ENCODE measurements around the gene SEC14L5. TPM values are rescaled to one million over a fixed set of nuclear protein-coding genes. Genes with fewer than 3 reads are reported as not detected.

The SEC14L5 gene
- polyA plus RNA-seq, 4 donors: 0.14 to 0.30 (median 0.17) TPM

DNA sequence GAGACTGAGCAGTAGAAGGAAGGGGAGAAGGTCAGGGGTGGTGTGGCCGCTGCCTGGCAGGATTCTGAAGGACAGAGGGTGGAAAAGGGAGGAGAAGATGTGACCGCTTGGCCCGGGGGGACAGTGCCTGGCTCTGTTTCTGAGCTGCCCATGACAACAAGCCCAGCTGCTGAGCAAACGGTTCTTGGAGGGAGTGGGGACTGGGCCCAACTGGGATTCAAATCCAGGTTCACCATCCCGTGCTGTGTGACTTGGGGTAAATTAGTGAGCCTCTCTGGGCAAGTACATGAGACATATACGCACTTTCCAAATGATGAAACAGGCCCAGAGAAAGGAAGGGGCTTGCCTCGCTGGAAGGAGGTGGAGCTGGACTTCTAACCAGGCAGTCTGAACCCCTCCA lies 23.3 kb downstream of the SEC14L5 start:
- no peak for DNase-seq (ENCODE audit: low read depth in 4 of 4, low spot score in 2 of 4)

DNA sequence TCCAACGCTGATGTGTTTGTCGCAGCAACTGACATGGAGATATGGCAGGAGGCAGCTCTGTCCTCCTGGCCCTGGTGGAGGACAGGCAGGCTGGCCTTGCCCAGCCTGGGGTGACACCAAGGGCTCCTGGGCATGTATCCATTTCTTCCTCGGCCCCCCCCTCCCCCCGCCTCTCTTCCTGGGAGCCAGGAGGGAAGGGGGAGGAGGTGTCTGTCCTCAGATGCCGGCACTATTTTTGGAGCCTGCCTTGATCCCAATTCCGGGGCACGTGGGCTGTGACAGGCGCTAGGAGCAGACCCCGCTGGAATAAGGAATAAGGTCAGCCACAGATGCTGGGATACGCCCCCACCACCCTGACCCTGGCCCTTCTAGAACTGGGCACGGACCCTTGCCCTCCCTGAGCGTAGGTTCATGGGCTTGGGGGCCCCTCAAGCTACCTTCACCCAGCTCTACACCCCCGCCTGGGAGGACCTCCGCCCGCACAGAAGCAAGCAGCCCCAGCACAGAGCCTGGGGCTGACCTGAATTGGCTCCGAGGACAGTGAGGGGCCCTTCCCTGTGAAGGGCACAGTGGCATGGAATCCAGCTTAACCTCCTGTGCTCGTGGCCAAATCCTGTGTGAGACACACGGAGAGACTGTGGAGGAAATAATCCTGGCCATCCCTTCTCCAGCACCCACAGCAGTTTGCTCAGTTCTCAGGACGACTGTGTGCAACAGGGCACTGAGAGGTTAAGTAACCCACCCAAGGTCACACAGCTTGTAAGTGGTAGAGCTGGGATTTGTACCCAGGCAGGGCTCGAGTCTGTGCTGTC lies 24.1 kb downstream of the SEC14L5 start:
- no peak for DNase-seq (ENCODE audit: low read depth in 4 of 4, low spot score in 2 of 4)

- DNase-seq (ENCODE audit: low read depth in 4 of 4, low spot score in 2 of 4): no peak
Observed at GRCh38 chr16:4984174-4984990, 26.3 kb downstream of the SEC14L5 start.

DNA sequence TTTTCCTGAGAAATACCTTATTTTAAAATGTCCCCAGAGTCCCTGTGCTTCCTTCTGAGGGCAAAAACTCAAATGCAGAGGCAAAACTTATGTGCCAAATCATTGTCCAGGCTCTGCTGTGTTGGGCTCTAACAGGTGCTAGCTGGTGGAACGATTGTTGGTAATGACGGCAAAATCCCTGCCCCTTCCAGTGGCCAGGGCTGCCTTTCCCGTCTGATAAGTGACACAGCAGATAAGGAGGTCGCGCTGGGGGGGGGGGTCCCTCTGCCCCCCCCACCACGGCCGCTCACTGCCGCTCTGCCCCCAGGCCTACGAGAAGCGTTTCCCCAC lies 29.1 kb downstream of the SEC14L5 start:
- DNase-seq (ENCODE audit: low read depth in 4 of 4, low spot score in 2 of 4): no peak

DNA sequence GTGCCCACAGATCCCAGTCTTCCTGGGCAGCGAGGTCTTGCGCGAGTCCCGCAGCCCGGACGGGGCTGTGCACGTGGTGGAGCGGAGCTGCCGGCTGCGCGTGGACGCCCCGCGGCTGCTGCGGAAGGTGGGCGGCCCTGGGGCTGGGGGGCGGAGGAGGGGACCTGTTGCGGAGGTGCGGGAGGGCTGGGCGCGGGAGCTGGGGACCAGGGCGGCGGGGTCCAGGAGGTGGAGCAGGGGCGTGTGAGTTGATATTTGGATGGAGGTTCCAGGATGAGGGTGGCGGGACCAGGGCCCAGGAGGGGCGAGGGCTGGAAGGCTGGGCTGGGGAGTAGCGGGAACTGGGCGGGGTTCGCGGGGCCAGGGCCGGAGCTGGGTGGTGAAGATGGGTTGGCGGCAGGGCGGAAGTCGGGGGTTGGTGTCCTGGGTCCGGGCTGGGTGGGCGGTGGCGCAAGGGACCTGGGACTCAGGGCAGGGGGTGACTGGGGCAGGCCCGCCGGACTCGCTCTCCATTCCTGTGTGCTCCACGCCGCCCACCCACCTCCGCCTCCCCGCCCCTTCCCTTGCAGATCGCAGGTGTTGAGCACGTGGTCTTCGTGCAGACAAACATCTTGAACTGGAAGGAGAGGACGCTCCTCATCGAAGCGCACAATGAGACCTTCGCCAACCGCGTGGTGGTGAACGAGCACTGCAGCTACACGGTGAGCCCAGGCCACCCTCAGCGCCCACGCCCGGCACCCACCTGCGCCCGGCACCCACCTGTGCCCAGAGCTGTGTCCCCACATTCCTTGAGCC lies 29.6 kb downstream of the SEC14L5 start:
- DNase-seq (ENCODE audit: low read depth in 4 of 4, low spot score in 2 of 4): no peak

GRCh38 chr16:4988647-4989046 lies 30.5 kb downstream of the SEC14L5 start:
- DNase-seq (ENCODE audit: low read depth in 4 of 4, low spot score in 2 of 4): no peak

- DNase-seq (ENCODE audit: low read depth in 4 of 4, low spot score in 2 of 4): no peak
Observed at GRCh38 chr16:4989391-4990006, 31.4 kb downstream of the SEC14L5 start.

GRCh38 chr16:4990415-4990814 lies 32.3 kb downstream of the SEC14L5 start:
- DNase-seq (ENCODE audit: low read depth in 4 of 4, low spot score in 2 of 4): no peak

DNA sequence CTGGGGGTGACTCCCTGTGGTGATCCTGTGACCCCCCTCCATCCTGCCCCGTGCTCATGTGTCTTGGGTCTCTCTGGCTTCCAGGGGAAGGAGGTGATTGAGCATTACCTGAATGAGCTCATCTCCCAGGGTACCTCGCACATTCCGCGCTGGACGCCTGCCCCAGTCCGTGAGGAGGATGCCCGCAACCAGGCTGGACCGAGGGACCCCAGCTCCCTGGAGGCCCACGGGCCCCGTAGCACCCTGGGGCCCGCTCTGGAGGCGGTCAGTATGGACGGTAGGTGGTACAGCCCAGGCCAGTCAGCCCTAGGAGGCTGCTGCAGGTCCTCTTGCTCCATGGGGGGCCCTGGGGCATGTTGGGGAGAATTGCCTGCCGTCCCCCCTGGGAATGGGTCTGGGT lies 33.6 kb downstream of the SEC14L5 start:
- DNase-seq (ENCODE audit: low read depth in 4 of 4, low spot score in 2 of 4): no peak

DNA sequence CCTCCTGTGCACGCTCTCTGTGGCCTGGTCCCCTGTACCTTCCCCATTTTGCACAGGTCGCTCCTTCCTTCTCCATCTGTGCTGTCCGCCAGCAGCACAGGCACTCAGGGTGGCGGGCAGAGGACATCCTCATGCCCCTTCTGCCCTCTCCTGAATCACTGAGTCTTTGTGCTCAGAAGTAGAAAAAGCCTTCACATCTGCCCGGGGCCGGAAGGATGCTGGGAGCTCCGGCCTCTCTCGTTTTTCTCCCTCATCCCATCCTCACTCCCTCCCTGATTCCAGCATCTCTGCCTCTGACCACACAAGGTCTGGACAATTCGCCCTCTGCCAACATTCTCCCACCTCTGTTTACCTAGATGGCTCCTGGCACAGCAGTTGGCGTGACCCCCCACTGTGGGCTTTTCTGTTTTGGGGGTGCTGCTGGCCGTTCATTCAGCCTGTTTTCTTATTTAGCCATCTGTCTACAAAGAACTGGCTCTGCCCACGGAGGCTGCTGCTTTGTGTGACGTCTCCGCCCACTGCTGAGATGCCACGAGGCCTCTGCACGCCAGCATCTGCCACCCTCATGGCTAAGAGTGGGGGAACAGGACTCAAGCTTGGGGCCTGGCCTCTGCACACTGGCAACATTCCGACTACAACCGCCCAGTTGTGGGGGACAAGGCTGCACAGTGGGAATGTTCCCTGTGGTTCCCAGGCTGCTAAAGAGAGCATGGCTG lies 36.7 kb downstream of the SEC14L5 start:
- DNase-seq (ENCODE audit: low read depth in 4 of 4, low spot score in 2 of 4): no peak

DNA sequence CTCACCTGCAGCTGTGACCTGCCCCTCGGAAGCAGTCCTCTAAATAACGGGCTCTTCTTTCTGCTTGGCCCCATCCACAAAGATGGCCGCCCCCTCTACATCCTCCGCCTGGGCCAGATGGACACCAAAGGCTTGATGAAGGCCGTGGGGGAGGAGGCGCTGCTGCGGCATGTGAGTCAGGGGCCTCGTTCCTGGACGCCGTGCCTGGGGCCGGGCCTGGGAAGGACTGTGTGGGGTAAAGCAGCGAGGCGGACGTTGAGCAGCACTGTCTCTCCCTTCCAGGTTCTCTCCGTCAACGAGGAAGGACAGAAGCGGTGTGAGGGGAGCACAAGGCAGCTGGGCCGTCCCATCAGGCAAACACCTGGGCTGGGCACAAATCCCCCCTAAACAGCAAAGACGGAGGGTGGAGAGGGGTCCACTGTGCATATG lies 42.5 kb downstream of the SEC14L5 start:
- no peak for DNase-seq (ENCODE audit: low read depth in 4 of 4, low spot score in 2 of 4)

DNA sequence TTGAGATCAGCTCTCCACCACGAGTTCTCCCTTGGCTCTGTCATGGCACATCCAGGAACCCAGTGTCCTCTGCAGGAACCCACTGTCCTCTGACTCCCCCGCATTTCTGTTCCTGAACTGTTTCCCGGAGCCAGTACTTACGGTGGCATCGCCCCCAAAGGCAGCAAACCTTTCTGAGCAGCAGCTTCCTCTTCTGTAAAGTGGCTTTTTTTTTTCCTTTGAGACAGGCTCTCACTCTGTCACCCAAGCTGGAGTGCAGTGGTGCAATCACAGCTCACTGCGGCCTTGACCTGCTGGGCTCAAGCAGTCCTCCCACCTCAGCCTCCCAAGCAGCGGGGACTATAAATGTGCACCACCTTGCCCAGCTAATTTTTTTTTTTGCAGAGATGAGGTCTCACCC lies 43.4 kb downstream of the SEC14L5 start:
- DNase-seq (ENCODE audit: low read depth in 4 of 4, low spot score in 2 of 4): no peak

GRCh38 chr16:5001986-5002385 lies 43.9 kb downstream of the SEC14L5 start:
- DNase-seq (ENCODE audit: low read depth in 4 of 4, low spot score in 2 of 4): no peak

GRCh38 chr16:5002699-5003143 lies 44.6 kb downstream of the SEC14L5 start:
- DNase-seq (ENCODE audit: low read depth in 4 of 4, low spot score in 2 of 4): no peak

- no peak for DNase-seq (ENCODE audit: low read depth in 4 of 4, low spot score in 2 of 4)
Observed at GRCh38 chr16:5003211-5003610, 45.1 kb downstream of the SEC14L5 start.

- DNase-seq (ENCODE audit: low read depth in 4 of 4, low spot score in 2 of 4): no peak
Observed at GRCh38 chr16:5003828-5004227, 45.7 kb downstream of the SEC14L5 start.

DNA sequence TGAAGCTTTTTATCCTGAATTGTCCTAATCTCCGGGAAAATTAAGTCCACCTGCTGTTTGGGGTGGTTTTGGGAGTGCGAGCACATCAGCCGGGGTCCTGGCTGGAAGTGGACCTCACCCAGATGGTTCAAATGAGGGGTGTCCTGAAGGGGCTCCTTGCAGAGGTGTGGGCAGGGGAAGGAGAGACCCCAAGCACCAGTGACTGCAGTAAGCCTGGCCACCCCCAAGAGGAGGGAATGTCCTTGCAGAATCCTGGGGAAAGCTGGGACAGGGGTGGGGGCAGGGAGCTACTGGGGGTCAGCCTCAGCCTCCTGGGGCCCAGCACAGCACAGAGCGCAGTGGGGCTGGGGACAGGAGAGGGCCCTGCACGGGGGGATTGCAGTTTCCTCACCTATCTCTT lies 46.2 kb downstream of the SEC14L5 start:
- no peak for DNase-seq (ENCODE audit: low read depth in 4 of 4, low spot score in 2 of 4)

DNA sequence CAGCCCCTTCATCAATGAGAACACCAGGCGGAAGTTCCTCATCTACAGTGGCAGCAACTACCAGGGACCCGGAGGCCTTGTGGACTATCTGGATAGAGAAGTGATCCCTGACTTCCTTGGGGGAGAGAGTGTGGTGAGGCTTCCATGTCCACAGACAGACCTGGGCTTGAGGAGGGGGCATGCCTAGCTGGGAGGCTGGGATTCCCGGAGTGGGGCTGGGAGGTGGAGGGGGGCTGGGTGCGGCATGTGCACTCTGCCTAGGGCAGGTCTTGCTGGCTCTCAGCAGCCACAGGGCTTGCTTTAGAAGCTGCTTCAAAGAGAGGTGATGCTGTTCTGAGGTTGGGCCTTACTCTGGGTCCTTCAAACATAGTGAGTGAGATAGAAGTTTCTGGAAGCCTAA lies 47.8 kb downstream of the SEC14L5 start:
- no peak for DNase-seq (ENCODE audit: low read depth in 4 of 4, low spot score in 2 of 4)

DNA sequence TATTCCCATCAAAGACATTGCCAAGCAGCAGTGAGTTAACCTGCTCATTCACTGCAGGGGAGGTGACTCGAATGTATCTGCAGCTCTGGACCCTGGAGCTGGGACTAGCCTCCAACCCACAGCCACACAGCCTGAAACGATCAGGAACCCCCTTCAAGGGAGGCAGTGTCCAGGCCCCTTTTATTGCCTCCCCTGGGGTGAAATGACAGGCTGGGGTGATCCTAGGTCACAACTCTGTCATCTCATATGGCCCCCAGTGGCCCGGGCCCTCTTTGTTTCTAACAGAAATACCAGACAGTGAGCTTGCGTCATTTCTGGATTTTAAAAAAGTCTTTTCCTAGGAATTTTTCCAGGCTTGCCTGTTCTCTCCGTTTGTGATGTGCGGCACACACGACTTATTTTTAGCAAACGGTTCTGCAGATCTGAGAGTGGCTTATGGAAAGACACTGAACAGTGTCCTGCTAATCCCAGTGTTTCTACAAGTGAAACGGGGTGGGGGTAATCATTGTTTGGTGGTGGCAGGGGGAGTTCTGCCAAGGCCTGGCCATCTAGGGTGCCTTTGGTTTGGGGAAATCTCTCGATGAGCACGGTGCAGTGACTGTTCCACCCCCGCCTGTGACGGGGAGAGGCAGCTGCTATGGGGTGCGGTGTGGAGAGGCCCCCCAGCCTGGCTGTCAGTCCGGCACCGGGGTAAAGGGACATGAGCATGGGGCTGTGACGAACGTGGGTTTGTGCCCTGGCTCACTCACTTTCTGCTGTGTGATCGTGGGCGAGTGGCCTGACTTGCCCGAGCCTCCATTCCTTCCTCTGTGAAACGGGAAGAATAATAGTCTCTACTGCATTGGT lies 48.4 kb downstream of the SEC14L5 start:
- no peak for DNase-seq (ENCODE audit: low read depth in 4 of 4, low spot score in 2 of 4)

All from left renal cortex interstitium (tissue), 4 donors.